ENCODE measurements around the gene U2AF2.

Gene U2AF2

DNA sequence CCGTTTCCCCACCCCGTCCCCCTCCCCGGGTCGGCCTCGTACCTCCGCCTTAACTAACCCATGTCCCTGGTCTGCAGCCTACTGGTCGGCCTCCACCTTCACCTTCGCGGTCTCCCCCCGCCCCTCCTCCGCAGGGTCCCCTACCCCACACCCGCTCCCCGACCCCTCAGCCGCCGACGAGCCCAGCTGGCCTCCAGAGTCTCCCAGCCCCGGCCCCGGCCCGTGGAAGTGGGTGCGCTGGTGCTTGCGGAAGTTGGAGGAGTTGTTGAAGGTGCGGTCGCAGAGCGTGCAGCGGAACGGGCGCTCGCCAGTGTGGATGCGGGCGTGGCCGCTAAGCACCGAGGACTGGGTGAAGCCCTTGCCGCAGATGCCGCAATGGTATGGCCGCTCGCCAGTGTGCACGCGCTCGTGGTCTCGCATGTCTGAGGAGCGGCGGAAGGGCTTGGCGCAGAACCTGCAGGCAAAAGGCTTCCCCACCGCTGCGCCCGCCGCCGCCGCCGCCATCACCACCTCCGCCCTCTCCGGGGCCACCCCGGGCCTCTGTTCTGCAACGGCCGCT, 33.1 kb upstream of the U2AF2 start:
- DNase-seq (ENCODE audit: low spot score): no peak

DNA sequence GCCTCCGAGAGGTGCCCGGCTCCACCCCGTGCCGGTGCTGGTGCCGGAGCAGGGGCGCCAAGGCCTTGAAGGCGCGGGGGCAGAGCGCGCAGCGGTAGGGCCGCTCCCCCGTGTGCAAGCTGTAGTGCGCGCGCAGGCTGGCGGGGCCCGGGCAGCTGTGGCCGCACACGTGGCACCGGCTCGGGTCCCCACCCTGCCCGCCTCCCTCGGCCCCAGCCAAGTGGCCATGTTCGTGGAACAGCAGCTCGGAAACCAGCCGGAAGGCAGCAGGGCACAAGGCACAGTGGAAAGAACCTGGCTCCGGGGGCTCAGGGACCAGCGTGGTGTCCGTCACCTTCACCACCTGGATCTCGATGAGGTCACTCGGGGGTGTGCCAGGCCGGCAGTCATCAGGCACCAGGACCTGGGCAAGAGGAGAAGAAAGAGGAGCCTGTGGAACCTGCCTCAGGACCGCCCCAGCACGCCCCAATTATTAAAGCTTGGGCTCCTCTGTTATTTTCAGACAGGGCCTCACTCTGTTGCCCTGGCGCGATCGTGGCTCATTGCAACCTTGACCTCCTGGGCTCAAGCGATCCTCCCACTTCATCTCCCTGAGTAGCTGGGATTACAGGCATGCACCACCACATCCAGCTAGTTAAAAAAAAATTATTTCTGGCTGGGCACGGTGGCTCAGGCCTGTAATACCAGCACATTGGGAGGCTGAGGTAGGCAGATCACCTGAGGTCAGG, 32.4 kb upstream of the U2AF2 start:
- no peak for DNase-seq (ENCODE audit: low spot score)

DNA sequence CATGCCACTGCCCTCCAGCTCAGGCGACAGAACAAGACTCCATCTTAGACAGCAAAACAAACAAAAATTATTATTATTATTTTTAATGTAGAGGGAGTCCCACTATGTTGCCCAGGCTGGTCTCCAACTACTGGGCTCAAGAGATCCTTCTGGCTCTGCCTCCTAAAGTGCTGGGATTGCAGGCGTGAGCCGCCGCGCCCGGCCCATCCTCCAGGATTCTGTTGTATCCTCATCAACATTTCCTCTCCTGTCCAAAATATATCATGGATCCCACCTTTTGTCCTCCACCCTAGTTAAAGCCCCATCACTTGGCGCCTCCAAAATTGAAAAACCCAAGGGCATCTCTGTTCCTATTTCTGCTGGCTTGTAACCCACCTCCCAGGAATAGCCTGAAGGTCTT, 31.7 kb upstream of the U2AF2 start:
- no peak for DNase-seq (ENCODE audit: low spot score)

DNA sequence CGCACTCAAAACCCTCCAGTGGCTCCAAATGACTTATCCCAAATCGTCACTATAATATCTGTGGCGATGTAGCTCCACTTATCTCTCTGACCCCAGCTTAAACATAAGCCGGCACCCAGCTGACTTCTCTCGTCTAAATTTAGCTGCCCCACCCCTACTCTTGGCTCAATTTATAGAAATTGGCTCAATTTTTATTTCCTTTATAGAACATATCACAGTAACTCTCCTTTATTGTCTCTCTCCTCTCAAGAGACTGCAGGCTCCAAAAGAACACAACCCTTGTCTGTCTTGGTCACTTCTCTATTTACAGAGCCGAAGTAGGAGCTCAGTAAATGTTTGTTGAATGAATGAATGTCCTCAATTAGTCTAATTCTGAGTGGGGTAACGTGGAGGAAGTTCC, 31.3 kb upstream of the U2AF2 start:
- DNase-seq (ENCODE audit: low spot score): no peak

DNA sequence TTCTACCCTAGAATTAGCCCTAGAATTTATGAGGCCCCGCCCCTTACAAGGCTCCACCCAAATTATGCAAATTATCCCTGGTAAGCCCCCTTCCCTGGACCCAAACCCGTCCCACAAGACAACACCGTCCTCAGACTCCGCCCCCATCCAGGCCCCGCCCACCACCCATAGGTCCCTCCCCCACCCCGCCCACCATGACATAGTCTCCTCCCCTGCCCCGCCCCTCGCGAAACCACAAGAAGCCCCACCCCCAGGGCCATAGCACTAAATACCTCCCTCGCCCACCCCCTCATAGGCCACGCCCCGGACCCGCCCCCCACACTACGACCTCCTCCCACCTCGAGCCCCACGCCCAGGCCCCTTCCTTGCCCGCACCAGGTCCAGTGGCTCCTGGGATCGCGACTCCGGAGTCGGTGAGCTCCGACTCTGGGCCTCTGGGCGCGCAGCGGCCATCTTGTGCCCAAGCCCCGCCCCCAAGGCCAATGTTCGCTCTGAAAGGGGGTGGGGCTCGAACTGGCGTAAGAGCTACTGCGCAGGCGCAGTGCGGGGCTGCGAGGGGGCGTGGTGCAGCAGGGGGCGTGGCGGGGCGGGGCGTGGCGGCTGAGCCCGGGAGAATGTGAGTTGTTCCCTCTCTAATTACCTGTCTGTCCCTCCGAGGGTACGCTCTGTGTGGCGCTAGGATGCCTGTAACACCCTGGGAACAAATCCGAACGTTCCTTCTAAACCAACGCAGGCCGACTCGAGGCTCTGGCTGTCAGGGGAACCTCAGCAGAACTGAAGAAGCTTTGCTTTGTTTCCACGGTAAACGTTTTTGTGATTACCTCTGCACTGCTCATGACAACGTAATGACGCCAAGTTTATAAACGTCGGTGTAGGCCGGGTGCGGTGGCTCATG, 30.5 kb upstream of the U2AF2 start, which contains the start of gene ZNF784:
Gene ZNF784 (minus strand): TSS at position 458 of the 895 bp plus-strand sequence. CDS start 5 bp downstream, at position 453.
- peak; percentile 83 for DNase-seq (ENCODE audit: low spot score)

DNA sequence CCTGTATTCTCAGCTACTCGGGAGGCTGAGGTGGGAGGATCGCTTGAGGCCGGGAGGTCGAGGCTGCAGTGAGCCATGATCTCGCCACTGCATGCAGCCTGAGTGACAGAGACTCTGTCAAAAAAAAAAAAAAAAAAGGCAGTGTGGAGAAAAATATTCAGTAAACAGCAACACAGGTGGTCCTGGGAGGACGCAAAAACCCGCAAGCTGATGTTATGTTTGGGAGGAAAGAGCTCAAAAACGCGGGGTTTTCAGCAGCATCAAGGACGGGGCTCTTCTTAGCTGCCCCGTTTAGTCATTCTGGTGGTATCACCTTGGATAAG, 29.9 kb upstream of the U2AF2 start:
- DNase-seq (ENCODE audit: low spot score): no peak

DNA sequence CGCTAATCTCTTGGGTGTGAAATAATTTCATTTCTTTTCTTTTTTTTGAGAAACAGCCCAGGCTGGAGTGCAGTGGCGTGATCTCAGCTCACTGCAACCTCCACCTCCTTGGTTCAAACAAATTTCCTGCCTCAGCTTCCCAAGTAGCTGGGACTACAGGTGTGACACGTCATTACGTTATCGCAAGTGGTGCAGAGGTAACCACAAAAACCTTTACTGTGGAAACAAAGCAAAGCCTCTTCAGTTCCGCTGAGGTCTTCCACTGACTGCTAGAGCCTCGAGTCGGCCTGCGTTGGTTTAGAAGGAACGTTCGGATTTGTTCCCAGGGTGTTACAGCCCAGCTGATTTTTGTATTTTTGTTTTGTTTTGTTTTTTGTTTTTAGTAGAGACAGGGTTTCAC, 28.5 kb upstream of the U2AF2 start:
- DNase-seq (ENCODE audit: low spot score): no peak

DNA sequence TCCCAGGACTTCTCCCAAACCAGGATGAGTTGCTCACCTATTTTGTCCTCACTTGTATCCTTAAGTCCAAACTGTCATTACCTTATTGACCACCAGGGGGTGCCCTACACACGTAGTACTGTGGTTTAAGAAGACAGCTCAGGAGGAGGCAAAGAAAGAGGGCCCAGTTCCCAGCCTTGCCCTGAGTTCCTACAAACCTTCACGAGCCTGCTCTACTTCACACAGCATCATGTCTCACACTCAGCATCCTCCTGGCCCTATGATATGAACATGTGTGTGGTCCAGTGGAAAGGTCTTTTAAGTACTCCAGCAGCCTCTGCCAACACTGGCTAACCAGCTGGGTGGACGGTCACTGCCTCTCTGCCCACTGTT, 22.4 kb upstream of the U2AF2 start:
- peak; percentile 83 for DNase-seq (ENCODE audit: low spot score)

DNA sequence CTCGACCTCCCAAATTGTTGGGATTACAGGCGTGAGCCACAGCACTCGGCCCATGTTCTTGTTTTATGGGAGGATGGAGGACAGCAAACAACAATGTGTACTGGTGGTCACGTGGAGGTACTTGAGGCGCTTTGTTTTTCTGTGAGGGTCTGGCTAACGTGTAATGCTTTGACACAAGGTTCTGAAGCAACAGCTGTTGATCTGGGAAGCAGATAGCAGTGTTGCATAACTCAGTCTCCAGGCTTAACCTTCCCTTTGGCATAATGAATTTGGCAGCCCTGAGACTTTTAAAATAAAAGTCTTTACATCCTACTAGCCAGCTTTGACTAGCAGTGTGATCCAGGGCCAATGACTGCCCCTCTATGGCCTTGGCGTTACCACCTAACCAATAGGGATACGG, 21.0 kb upstream of the U2AF2 start:
- no peak for DNase-seq (ENCODE audit: low spot score)

DNA sequence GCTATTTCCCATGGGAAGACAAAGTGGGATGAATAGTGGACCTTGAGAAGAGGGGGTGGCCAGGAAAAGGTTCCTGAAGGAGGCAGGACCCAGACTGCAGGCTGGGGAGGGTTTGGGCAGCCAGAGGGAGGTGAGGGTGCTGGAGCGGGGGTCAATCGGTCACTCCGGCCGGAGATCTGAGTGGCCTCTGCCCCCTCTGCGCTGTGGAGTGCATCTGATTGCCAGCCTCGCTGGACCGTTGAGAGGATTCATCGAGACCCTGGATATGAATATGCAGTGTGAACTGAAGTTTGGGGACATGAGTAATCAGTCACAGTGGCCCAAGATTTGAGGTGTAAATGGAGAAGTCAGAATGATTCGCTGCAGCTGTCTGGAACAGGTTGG, 19.5 kb upstream of the U2AF2 start:
- no peak for DNase-seq (ENCODE audit: low spot score)

DNA sequence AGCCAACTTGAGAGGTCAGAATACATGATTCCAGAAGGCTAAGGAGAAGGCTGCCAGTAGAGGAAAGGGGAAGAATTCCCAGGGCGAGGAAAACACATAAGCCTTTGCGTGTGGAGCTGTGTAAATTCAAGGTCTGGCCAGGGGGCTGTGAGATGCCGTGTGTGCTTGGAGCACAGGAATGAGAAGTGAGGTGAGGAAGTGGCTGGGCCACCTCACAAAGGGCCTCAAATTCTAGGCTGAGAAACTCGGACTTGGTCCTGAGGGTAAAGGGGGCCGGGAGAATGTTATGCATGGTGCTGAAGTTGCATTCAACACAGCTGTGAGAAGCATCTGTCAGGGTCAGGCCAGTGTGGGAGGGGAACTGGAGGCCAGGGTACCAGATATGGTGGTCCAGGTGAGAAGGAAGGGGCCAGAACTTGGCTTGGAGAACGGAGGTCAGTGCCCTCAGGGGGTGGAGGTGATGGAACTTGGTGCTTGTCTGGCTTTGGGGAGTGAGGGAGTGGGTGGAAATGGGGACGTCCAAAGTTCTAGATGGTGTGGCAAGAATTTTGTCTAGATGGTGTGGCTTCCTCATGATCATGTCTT, 18.9 kb upstream of the U2AF2 start:
- DNase-seq (ENCODE audit: low spot score): no peak

DNA sequence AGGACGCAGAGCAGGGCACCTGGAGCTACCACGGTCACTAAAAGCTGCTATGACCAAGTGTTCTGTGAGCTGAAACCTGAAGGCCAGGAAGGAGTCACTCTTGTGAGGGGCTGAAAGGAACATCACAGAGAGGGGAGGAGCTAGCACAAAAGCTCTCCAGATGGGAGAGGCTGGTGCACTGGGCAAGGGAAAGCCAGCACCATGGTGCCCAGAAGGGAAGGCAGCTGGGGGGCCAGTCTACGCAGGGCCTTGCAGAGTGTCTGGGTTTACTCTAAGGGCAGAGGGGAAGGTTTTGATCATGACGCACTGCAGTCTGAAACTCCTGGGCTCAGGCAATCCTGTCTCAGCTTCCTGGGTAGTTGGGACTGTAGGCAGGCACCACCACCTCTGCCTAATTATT, 18.1 kb upstream of the U2AF2 start:
- no peak for DNase-seq (ENCODE audit: low spot score)

DNA sequence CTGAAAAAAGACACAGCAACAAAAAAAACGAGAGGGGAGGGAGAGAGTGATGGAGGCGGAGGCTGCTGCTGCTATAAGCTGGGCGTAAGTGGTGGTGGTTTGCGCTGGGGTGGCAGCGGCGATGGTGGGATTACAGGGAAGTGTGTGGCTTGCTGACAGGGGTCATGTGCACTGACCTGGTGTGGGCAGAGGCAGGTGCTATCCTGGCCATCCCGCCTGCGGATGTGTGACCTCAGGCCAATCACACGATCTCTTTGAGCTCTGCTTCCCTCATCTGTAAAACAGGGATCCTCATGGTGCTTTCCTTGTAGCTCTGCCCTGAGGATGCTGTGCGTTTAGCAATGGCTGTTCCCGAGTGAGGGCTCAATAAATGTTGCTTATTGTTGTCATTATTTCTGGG, 17.3 kb upstream of the U2AF2 start:
- DNase-seq (ENCODE audit: low spot score): no peak

DNA sequence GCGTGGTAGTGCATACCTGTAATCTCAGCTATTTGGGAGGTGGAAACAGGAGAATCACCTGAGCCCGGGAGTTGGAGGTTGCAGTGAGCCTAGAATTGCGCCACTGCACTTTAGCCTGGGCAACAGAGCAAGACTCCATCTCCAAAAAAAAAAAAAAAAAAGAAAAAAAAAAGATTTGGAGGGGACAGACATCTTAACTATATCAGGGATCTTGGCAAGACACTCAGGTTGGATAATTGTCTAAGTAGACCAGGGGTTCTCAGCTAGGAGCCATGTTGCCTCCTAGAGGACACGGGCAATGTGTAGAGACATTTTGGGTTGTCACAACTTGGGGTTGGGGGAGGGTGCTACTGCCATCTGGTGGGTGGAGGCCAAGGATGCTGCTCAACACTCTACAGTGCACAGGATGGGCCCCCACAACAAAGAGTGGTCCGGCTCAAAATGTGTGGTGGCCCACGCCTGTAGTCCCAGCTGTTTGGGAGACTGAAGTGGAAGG, 15.9 kb upstream of the U2AF2 start:
- peak; percentile 36 for DNase-seq (ENCODE audit: low spot score)

DNA sequence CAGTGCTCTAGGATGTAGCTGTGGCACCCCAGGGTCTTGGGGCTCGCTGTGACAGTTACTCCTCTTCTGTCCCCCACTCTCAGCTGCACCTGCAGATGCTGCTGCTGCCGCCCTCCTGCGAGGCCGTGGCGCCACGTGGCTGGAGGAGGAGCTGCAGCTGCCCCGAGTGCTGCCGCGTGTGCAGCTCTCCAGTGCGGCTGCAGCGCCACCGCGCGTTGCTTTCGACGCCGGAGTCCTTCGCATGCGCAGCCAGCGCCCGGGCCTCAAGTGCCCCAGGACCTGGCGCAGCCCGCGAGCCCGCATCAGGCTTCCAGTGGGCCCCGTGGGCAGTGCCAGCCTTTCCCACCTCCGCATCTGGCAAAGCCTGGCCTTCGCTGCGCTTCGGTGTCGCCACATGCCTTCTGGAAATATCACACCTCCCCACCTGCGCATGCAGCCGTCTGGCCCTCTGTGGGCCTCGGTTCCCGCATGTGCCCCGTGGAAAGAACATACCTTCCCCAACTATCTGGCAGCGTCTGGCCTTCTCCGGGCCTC, 14.7 kb upstream of the U2AF2 start:
- DNase-seq (ENCODE audit: low spot score): peak; percentile 65

DNA sequence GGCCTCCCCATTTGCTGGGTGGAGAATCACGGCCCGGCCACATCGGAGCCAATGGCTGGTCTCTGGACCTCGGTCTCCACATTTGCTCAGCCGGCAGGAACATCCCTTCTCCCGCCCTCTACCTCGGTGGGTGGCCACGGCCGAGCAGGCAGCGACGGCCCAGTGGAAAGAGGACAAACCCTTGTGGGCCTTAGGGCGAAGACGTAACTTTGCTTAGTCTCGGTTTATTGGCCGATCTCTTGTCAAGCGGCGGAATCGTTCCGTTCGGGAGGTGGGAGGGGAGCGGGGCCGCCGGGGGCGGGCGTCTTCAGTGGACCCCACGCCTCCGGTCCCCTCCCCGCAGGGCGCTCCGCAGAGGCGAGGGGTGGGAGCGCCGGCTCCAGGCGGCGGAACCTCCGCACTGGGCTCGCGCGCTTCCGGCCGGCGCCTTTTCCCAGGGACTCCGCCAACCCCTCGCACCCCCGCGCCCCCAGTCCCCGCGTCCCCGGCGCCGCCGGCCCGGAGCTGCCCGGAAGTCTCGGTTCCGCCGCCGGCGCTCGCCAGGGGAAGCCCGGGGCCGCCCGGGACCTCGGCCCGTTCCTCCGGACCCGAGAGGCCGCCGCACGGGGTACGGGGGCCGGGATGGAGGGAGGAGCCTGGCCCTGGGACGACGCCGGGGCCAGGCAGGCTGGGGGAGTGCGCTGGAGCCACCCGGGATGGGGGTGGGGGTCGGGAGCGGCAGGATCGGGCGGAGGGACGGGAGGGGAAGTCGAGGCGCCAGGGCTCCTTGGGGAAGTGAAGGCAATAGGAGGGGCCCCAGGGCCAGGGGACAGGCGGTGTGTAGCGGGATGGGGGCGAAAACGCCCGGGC, 14.0 kb upstream of the U2AF2 start, which contains the start of gene ZNF580:
Gene ZNF580 (plus strand): TSS at position 426 of the 849 bp plus-strand sequence. CDS start 1,507 bp downstream, outside the sequence.
- DNase-seq (ENCODE audit: low spot score): peak; percentile 60

DNA sequence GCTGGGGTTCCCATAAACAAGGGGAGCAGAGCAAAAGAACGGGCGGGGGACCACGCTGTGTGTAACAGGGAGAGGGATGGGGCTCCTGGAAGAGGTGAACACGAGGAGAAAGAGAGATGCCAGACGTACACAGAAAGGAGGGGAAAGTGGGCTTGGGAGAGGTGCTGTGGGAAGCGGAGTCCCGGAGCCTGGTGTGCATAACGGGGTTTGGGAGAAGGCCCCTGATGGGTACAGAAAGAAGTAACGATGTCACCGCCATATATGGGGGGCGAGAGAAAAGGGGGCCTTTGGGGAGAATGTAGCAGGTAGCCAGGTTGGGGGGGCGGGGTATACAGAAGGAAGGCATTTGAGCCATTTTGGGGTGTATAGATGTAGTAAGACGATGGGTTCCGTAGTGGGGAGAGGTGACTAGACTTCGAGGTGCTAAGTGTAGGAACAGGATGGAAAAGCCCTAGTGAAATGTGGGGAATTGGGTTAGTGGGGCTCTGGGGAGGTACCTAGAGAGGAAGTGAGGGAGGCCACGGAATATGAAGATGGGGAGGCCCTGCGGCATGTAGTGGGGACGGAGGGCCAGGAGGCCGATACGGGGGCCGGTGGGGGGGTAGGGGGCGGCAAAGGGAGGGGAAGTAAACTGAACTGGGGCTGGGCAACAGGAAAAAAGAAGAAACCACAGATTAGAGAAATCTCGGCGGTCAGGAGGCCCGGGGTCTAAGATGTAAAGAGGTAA, 13.2 kb upstream of the U2AF2 start:
- no peak for DNase-seq (ENCODE audit: low spot score)

DNA sequence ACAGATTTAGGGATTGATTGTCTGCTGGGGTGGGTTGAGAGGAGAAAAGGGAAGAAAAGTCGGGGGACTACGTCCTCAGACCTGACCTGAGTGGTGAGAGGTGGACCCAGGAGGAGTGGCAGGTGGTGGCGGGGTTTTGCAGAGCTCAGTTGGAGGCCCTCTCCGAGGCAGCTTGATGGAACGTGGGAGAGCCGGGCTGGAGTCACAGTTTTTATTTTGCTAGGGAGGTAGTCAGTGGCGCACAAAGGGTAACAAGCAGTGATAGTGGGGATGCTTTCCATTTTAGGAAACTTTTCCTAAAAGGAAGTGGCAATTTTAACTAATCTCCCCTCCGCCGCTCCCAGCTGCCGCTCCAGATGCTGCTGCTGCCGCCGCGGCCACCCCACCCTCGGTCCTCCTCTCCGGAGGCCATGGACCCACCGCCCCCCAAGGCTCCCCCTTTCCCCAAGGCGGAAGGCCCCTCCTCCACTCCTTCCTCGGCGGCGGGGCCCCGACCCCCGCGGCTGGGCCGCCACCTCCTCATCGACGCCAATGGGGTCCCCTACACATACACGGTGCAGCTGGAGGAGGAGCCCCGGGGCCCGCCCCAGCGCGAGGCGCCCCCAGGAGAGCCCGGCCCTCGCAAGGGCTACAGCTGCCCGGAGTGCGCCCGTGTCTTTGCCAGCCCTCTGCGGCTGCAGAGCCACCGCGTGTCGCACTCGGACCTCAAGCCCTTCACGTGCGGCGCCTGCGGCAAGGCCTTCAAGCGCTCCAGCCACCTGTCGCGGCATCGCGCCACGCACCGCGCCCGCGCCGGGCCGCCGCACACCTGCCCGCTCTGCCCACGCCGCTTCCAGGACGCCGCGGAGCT, 12.5 kb upstream of the U2AF2 start:
- no peak for DNase-seq (ENCODE audit: low spot score)
